Endometrial microvascular endothelial cells (primary cell): ENCODE data around the gene SRF. TPM values are rescaled to one million over a fixed set of nuclear protein-coding genes. Genes with fewer than 3 reads are reported as not detected.

Experiments used
- in situ Hi-C: cut with HindIII; loops from 2 replicates; pipeline ENCODE4 v1.10.0; 2017; ENCODE audit warnings: low sequenced_read_pairs, low pct_unique_long_range_greater_than_20kb; ENCODE audit errors: inconsistent ontology term
- total RNA-seq: library from RNA; depleted of rRNA; stranded (reverse); fragments of >200 nt; gene quantifications from one replicate; pipeline ENCODE4 v1.2.3, GENCODE V29; 2015; ENCODE audit errors: inconsistent ontology term

Gene SRF
- total RNA-seq, 1 donor from 2014 or later = 28.9 TPM

DNA sequence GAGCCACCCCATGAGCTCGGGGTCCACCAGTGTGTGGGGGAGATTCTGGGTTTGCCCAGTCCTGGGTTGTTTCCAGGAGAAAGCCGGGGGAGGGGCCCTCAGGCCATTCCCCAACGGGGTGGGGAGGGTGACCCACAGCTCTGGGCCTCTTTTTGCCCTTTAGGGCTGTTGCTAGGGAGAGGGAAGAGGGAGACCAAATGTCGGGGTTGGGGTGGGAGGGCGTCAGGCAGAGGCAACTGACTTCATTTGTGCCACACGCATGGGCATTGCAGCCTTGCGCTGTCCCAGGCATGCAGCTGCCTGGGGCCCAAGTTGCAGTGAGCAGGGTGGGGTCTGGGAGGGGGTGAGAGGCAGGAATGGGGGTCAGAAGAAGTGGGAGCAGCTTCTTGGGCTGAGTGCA is 9.0 kb downstream of the SRF start:
- in situ Hi-C loops = no loop called here

DNA sequence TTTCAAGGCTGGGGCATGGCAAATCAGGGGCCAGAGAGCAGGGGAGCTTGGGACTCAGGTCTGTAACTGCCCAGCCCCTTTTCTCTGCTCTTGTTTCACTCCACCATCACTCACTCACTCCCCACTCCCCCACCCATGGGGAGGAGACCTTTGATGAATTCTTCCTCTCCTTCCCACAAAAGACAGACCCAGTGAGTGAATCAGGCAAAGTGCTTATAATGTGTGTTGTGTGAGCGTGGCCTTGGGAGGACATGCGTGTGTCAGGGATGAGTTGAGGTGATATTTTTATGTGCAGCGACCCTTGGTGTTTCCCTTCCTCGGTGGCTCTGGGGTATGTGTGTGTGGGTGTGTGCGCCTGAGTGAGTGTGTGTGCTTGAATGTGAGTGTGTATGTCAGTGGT is 9.9 kb downstream of the SRF start:
- in situ Hi-C loops = no loop called here

DNA sequence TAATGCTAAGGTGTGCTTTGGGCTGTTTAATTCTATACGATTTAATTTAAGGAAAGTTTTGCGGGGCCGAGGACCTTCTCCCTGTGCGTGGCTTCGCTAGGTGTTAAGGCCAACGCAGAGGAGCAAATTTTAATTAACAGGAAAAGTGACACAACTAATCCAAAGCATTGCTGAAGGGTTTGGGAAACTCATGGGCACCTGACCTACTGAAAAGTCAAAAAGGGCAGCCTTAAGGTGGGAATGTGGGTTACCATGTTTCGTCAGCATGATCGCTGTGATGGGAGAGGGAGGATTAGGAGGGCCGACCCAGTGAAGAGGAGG is 10.5 kb downstream of the SRF start:
- in situ Hi-C loops = no loop called here

DNA sequence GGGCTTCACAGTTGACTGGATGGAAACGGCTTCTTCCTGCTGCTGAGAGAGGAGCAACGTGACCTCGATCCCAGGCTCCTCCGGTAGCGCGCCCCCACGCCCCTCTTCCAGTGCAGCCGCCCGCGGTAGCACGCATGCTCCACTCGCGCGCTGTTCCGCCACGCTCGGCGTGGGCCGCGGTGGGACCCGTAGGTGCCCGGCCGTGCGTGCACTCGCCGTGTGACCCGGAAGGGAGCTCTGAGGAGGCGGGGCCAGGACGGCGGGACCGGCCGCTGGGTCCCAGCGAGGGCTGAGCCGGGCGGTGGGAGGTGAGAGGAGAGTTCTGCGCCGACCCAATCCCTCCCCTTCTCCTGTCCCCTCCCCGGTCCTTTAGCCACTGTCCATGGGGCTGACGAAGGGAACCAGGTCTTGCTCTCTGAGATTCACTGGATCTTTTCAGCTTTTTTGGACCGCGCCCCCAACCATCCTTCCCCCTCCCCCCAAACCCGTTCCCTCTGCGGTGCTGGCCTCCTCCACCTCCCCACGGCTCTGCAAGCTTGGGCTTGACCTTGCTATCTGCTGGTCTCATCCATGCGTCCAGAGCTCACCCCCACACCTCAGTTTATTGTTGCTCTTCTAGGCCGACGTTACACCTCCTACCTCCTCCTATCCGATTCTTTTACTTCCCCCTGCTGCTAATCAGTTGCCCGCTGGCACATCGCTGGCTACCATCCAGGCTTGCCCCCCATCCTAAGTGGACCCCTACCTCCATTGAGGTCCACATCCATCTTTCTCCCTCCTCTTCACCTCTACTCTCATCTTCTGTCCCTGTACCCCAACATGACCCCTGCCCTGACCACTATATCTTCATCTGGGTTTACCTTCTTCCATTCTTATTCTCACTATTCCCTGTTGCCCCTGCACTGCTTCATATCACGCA is 11.1 kb downstream of the SRF start, which contains the start of gene CUL9:
Gene CUL9, plus strand, starts transcription at position 255 of the 919 bp plus-strand sequence. CDS start 2,115 bp downstream, outside the sequence.
- in situ Hi-C loops = no loop called here

DNA sequence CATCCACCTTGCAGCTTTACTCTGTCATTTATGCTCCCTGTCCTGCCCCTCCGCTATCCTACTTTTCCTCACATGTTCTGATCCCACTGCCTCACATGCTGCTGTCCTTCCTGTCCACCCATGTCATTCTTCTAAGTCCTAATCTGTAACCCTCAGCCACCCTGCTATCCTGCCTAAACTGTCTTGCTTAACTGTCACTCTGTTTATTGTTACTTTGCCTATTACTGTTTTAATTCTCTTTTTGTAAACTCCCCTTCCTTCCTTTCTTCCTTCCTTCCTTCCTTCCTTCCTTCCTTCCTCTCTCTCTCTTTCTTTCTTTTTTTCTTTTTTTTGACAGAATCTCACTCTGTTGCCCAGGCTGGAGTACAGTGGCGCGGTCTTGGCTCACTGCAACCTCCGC is 12.4 kb downstream of the SRF start:
- in situ Hi-C loops = no loop called here

DNA sequence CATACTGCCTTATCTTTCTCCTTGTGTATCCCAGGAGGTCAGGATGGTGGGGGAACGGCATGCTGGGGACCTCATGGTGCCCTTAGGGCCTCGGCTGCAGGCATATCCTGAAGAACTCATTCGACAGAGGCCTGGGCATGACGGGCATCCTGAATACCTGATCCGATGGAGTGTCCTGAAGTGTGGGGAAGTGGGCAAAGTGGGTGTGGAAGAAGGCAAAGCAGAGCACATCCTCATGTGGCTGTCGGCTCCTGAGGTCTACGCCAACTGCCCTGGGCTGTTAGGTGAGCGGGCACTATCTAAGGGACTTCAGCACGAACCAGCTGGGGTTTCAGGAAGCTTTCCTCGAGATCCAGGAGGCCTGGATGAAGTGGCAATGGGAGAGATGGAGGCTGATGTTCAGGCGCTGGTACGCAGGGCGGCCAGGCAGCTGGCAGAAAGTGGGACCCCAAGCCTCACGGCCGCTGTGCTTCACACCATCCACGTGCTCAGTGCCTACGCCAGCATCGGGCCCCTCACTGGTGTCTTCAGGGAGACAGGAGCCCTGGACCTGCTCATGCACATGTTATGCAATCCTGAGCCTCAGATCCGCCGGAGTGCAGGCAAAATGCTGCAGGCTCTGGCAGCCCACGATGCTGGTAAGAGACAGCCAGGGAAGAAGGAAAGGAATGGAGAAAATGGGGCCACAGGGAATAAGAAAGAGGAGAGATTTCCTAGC is 13.4 kb downstream of the SRF start:
- in situ Hi-C loops = no loop called here

DNA sequence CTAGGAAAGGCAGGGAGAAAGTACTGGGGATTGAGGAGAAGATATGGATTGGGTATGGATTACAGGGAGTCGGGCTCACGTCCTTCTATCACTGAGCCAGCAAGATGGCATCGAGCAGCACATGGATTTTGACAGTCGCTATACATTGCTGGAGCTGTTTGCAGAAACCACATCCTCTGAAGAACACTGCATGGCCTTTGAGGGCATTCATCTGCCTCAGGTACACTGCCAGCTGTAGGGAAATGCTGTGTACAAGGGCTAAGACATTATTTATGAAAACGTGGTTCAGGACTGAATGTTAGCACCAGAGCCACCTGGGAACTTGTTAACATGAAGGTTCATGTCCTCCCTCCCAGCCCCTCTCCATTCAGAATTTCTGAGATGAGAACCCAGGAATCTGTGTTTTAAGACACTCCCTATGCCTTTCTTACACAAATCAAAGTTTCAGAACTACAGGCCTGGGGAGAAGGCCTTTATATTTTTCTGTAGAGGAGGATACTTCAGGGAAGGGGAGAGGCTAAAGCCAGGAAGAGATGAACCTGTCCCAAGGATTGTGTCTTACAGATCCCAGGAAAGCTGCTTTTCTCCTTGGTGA is 14.4 kb downstream of the SRF start:
- in situ Hi-C loops = no loop called here

DNA sequence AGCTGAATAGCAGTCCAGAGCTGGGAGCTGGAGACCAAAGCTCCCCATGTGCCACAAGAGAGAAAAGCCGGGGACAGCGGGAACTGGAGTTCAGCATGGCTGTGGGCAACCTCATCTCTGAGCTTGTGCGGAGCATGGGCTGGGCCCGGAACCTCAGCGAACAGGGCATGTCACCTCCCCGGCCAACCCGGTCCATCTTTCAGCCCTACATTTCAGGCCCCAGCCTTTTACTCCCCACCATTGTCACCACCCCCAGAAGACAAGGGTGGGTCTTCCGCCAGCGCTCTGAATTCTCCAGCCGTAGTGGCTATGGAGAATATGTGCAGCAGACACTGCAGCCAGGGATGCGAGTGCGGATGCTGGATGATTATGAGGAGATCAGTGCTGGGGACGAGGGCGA is 14.9 kb downstream of the SRF start:
- in situ Hi-C loops = no loop called here

DNA sequence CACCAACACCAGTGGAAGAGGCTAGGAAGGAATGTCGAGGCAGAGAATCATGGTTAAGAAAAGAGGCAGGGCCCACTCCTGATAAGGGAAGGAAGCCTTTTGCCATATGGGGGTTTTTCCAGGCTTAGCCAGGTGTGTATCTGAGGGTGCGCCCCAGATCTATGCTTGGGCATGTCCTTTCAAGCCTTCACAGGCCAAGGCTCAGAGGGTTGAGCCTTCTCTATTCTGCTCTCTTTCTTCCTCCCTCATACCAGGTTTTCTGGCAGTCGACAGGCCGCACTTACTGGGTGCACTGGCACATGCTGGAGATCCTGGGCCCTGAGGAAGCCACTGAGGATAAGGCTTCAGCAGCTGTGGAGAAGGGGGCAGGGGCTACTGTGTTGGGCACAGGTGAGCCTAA is 15.6 kb downstream of the SRF start:
- in situ Hi-C loops = no loop called here

DNA sequence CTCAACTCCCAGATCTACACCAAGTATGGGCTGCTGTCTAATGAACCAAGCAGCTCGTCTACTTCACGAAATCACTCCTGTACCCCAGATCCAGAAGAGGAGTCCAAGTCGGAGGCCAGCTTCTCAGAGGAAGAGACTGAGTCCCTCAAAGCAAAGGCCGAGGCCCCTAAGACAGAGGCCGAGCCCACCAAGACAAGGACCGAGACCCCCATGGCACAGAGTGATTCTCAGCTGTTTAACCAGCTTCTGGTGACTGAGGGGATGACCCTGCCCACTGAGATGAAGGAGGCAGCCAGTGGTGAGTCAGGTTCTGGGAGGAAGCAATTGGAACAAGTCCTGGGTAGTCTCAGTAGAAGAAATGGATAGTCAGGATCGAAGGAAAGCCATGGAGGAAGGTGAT is 16.8 kb downstream of the SRF start:
- in situ Hi-C loops = no loop called here

DNA sequence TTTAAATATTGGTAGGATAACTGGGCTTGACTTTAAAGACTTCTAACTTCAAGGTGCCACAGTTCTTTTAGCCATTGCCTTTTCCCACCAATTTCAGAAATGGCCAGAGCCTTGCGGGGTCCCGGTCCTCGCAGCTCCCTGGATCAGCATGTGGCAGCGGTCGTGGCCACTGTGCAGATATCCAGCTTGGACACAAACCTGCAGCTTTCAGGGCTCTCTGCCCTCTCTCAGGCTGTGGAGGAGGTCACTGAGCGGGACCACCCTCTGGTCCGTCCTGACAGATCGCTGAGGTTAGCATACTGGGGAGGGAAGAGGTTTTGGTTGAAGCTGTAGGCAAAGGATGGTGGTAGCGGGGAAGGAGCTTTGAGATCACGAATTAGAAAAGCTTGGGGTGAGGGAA is 17.4 kb downstream of the SRF start:
- in situ Hi-C loops = no loop called here

DNA sequence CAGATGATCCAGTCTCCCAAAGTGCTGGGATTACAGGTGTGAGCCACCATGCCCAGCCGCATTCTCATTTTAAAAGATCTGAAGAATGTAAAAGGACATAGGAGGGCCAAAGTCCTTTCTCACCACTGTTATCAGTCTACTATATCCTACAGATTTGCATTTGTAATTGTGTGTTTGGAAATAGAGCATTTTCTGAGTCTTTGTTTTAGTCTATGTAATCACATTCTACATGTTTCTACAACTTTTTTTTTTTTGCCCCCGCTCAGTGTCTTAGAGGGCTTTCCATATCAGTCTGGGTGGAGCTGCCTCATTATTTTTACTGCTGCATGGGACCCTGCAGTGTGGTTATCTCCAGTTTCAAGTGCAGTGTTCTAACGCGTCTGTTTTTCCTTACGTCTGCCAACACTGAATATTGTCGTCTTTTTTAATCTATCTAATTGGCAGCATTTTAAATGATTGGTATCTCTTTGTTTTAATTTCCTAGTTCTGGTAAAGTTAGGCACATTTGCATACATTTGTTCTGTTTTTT is 18.8 kb downstream of the SRF start:
- in situ Hi-C loops = no loop called here

DNA sequence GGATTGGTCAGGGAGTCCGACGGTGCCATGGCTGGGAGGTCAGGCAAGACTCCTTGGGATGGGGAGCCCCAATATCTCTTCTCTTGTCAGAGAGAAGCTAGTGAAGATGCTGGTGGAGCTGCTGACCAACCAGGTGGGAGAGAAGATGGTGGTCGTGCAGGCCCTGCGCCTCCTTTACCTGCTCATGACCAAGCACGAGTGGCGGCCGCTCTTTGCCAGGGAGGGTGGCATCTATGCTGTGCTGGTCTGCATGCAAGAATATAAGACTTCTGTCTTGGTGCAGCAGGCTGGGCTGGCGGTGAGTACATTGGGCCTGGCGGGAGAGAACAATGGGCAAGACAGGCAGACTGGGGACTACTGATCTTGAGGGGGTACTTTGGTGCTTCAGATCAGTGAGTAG is 21.8 kb downstream of the SRF start:
- in situ Hi-C loops = no loop called here

DNA sequence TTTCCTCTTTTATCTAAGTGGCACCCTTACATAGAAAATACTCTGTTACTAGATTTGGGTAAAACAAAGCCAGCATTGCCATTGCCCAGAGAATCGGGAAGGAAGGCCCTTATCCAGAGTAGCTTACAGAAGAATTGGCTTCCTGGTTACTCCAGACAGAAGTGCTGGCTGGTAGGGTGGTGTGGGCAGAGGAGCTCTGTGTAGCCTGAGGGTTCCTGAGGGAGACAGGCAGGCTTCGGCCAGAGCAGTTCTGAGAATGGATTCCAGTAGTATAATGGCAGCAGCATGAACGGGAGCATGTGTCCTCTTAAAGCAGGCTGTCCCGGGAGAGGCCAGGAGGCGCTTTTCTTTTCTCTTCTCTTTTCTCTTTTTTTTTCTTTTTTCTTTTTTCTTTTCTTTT is 22.9 kb downstream of the SRF start:
- in situ Hi-C loops = no loop called here

DNA sequence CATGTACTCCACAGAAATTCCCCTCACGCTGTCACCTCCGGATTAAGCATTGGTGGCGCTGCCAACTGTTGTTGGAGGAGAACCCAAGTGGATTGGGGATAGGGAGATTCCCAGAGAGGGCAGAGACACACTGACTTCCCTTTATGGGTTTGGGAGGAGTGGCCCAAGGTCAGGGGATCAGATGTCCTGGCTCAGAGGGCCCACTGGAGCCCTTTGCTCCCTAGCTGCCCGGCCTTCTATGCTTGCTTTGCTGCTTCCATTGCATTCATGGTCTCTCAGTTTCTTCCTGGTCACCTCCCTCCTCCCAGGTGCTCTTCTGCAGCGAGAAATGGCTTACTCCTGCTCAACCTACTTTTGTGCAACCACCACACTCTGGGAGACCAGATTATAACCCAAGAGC is 25.3 kb downstream of the SRF start:
- in situ Hi-C loops = no loop called here

DNA sequence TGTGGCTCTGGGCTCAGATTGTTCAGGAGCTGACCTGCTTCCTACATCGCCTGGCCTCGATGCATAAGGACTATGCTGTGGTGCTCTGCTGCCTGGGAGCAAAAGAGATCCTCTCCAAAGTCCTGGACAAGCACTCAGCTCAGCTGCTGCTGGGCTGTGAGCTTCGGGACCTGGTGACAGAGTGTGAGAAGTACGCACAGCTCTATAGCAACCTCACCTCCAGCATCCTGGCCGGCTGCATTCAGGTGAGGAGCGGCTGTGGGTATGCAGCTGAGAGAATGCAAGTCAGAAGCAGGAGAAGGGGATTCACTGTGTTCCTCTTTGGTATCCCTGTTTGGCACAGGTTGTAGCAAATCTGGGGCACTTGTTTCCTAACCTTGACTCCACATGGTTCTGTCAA is 28.8 kb downstream of the SRF start:
- in situ Hi-C loops = no loop called here

DNA sequence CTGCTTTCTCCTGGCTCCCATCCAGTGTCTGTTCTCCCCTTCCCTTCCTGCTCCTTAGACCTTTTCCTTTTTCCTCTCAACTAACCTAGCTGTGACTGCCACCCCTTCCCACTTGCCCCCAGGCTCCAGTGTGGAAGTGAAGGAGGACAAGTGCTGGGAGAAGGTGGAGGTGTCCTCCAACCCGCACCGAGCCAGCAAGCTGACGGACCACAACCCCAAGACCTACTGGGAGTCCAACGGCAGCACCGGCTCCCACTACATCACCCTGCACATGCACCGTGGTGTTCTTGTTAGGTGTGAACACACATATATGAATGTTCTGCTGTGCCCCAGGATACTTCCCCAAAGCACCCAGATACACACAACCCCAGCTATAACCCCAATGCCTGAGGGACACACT is 29.5 kb downstream of the SRF start:
- in situ Hi-C loops = no loop called here

DNA sequence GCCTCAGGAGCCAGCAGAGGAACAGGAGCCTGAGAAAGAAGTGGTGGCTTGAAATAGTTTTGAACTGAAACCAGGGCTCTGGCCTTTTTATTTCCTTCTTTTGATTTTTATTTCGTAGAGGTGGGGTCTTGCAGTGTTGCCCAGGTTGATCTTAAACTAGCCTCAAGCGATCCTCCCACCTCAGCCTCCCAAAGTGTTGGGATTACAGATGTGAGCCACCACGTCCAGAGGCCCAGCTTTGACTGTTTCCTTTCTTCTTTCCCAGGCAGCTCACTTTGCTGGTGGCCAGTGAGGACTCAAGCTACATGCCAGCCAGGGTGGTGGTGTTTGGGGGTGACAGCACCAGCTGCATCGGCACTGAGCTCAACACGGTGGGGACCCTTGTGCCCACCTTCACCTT is 31.4 kb downstream of the SRF start:
- in situ Hi-C loops = no loop called here

DNA sequence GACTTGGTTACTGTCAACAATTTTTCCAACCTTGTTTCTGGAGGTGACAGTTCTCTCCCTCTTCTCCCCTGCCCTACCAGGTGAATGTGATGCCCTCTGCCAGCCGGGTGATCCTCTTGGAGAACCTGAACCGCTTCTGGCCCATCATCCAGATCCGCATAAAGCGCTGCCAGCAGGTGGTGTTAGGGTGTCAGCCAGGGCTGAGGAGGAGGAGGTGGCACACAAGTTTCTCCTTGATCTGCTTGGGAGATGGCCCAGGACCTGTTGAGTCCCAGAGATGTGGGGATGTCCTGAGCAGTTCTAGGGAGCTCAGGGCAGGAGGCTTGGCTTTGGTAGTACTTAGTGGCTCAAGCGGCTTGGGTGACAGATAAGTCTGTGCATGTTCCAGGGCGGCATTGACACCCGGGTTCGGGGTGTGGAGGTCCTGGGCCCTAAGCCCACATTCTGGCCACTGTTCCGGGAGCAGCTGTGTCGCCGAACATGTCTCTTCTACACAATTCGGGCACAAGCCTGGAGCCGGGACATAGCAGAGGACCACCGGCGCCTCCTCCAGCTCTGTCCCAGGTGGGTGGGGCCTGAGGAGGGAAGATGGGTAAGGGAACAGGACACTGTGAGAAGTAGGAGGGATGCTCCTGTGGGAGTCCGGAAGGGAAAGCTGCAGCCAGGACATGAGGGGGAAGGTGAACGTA is 32.1 kb downstream of the SRF start:
- in situ Hi-C loops = no loop called here
